Middle frontal gyrus (tissue), 1 donor: ENCODE results near the gene RBMS1.
"Not testable (repeated sequence)": the region's sequence is repeated elsewhere in the genome, so short reads cannot be mapped to it uniquely, and the experiment has no call there.

Experiments
- DNase-seq: peaks from one replicate; pipeline ENCODE4 v3.0.0-alpha.2; 2015; ENCODE audit warnings: low spot score; ENCODE audit errors: extremely low spot score

The RBMS1 gene

GRCh38 chr2:160471950-160472349 is 21.7 kb downstream of the RBMS1 start:
- DNase-seq, result no peak

- no peak for DNase-seq
These were observed 23.9 kb downstream of the RBMS1 start for GRCh38 chr2:160469621-160470204.

GRCh38 chr2:160469164-160469563 is 24.4 kb downstream of the RBMS1 start:
- no peak for DNase-seq

GRCh38 chr2:160467086-160467485 is 26.5 kb downstream of the RBMS1 start:
- DNase-seq, result no peak

GRCh38 chr2:160465406-160465805 is 28.2 kb downstream of the RBMS1 start:
- DNase-seq, result no peak

- DNase-seq, result no peak
These were observed 28.6 kb downstream of the RBMS1 start for GRCh38 chr2:160465002-160465401.

GRCh38 chr2:160464017-160464416 is 29.6 kb downstream of the RBMS1 start:
- no peak for DNase-seq

GRCh38 chr2:160463245-160463644 is 30.4 kb downstream of the RBMS1 start:
- DNase-seq, result no peak

- DNase-seq, result no peak
These were observed 33.3 kb downstream of the RBMS1 start for GRCh38 chr2:160460333-160460731.

- no peak for DNase-seq
These were observed 33.9 kb downstream of the RBMS1 start for GRCh38 chr2:160459538-160460332.

- DNase-seq, result no peak
These were observed 34.7 kb downstream of the RBMS1 start for GRCh38 chr2:160458718-160459453.

- DNase-seq, result no peak
These were observed 36.0 kb downstream of the RBMS1 start for GRCh38 chr2:160457588-160457987.

- DNase-seq, result no peak
These were observed 39.4 kb downstream of the RBMS1 start for GRCh38 chr2:160454070-160454797.

- DNase-seq, result no peak
These were observed 40.3 kb downstream of the RBMS1 start for GRCh38 chr2:160453111-160453820.

- DNase-seq, result no peak
These were observed 43.1 kb downstream of the RBMS1 start for GRCh38 chr2:160450486-160450885.

- DNase-seq, result not testable (repeated sequence)
These were observed 44.8 kb downstream of the RBMS1 start for GRCh38 chr2:160448821-160449220.

GRCh38 chr2:160445673-160446072 is 47.9 kb downstream of the RBMS1 start:
- DNase-seq, result no peak

- no peak for DNase-seq
These were observed 51.0 kb downstream of the RBMS1 start for GRCh38 chr2:160442603-160443002.

GRCh38 chr2:160440888-160441287 is 52.7 kb downstream of the RBMS1 start:
- no peak for DNase-seq

- not testable (repeated sequence) for DNase-seq
These were observed 54.6 kb downstream of the RBMS1 start for GRCh38 chr2:160439038-160439437.

- no peak for DNase-seq
These were observed 56.3 kb downstream of the RBMS1 start for GRCh38 chr2:160437273-160437672.
